Measurements from ENCODE around the gene CCDC60.

- TF ChIP-seq CTCF (IDR thresholded peaks at IDR 0.05) (peak; percentile 47 to 57 (median 51)), POLR2A (IDR thresholded peaks at IDR 0.05; ENCODE audit: low read depth) (no peak), EP300 (IDR thresholded peaks at IDR 0.05) (no peak), POLR2AphosphoS5 (IDR thresholded peaks at IDR 0.05) (no peak)
Measured at GRCh38 chr12:119328111-119328510, 6.4 kb upstream of the CCDC60 start.

Measured in esophagus muscularis mucosa (tissue), 4 donors.